IPS DF 4.7 (cell line): ENCODE results near the gene ESD.

Experiments
- DNase-seq: peaks from one replicate; pipeline ENCODE4 v3.0.0-alpha.2; 2013; ENCODE audit warnings: low spot score; ENCODE audit errors: extremely low read depth

The ESD gene

GRCh38 chr13:46747031-46747820, 49.7 kb downstream of the ESD start:
- DNase-seq = no peak

GRCh38 chr13:46745706-46746105, 51.3 kb downstream of the ESD start:
- DNase-seq = no peak

GRCh38 chr13:46745062-46745461, 51.9 kb downstream of the ESD start:
- DNase-seq = no peak

- no peak for DNase-seq
Observed at GRCh38 chr13:46743191-46743590, 53.8 kb downstream of the ESD start.

- no peak for DNase-seq
Observed at GRCh38 chr13:46739447-46740098, 57.4 kb downstream of the ESD start.

GRCh38 chr13:46738766-46739165, 58.2 kb downstream of the ESD start:
- no peak for DNase-seq

GRCh38 chr13:46738055-46738454, 58.9 kb downstream of the ESD start:
- DNase-seq = no peak

GRCh38 chr13:46736541-46737310, 60.2 kb downstream of the ESD start:
- DNase-seq = no peak

GRCh38 chr13:46735425-46735824, 61.5 kb downstream of the ESD start:
- no peak for DNase-seq

- DNase-seq = no peak
Observed at GRCh38 chr13:46731535-46731934, 65.4 kb downstream of the ESD start.

- peak; percentile 30 for DNase-seq
Observed at GRCh38 chr13:46728777-46729176, 68.2 kb downstream of the ESD start.

GRCh38 chr13:46726347-46726746, 70.6 kb downstream of the ESD start:
- no peak for DNase-seq
